Psoas muscle (tissue), 8 donors: ENCODE data around the gene SYNGAP1. TPM values are rescaled to one million over a fixed set of nuclear protein-coding genes. Genes with fewer than 3 reads are reported as not detected.
"Not testable (repeated sequence)": the region's sequence is repeated elsewhere in the genome, so short reads cannot be mapped to it uniquely, and the experiment has no call there.

Experiments
- ATAC-seq, 4 donors: fragments of 200-7000 bp; cut with Tn5 transposase; one replicate each; pipeline ENCODE4 v1.9.1; 2020; ENCODE audit warnings: moderate library complexity in 3 of 4, mild to moderate bottlenecking in 2 of 4
- DNase-seq, 2 donors: peaks; one replicate each; pipeline ENCODE4 v3.0.0-alpha.2; 2020
- H3K27ac ChIP-seq: fragments of 200-600 bp; one replicate; pipeline ENCODE4 v1.8.0; 2022
- H3K27me3 ChIP-seq, 3 donors: fragments of 200-600 bp in 1 of 3; one replicate each; pipeline versions ENCODE4 v1.6.1 to v1.8.0; 2013 to 2022; ENCODE audit warnings: low read length in 2 of 3, mild to moderate bottlenecking in 2 of 3, moderate library complexity in 1 of 3; ENCODE audit not compliant: insufficient read depth in 3 of 3
- H3K36me3 ChIP-seq, 2 donors: fragments of 200-600 bp in 1 of 2; one replicate each; pipeline versions ENCODE4 v1.6.1 to v1.8.0; 2013 to 2022; ENCODE audit warnings: low read depth in 1 of 2, mild to moderate bottlenecking in 1 of 2, moderate library complexity in 1 of 2; ENCODE audit not compliant: insufficient read depth in 1 of 2
- H3K4me1 ChIP-seq: fragments of 200-600 bp; one replicate; pipeline ENCODE4 v1.8.0; 2022
- H3K4me3 ChIP-seq: fragments of 200-600 bp; one replicate; pipeline ENCODE4 v1.8.0; 2022; ENCODE audit warnings: mild to moderate bottlenecking
- H3K9me3 ChIP-seq: fragments of 200-600 bp; one replicate; pipeline ENCODE4 v1.8.0; 2022
- CTCF ChIP-seq: fragments of 200-600 bp; IDR thresholded peaks from one replicate; pipeline ENCODE4 v1.8.0; 2022; ENCODE audit warnings: antibody characterized with exemption
- WGBS, 3 donors: extraction: QIAGEN DNeasy Blood & Tissue Kit; methylation state at CpG; one replicate each; pipeline versions ENCODE4 v1.1.6 to v1.1.7; 2013; 5-methylcytosine and 5-hydroxymethylcytosine counted together
- intact Hi-C, 2 donors: fragments of 100-400 bp; cut with DNase I; formaldehyde crosslinking; loops; one replicate each; pipeline versions ENCODE4 v1.11.0 to v1.14.2; 2022
- polyA plus RNA-seq, 3 donors: library from polyadenylated mRNA; stranded (reverse); fragments of 200-250 nt; gene quantifications; one replicate each; pipeline ENCODE4 v1.2.3, GENCODE V29; 2013
- total RNA-seq, 4 donors: library from RNA; stranded (reverse); fragmentation: NEBNext Ultra II Directional in 2 of 4; extraction: Animal tissue kit (Norgen Biotek cat#: 25700) in 2 of 4; gene quantifications; one replicate each; pipeline versions ENCODE4 v1.2.1 to v1.2.4, GENCODE V29; 2021 to 2023
- donor health status: healthy with polysubstance abuse.
- donor health status: DM: no; HTN: no; CAD: no; lungs with moderate emphysema.
- donor health status: Bipolar disorder and iron deficiency.
- donor health status: healthy.
- donor health status: DM: yes; HTN: yes; CAD: no.
- donor health status: DM: no; HTN: no; CAD: no.
- donor health status: DM: no; HTN: no; CAD: no.
- donor health status: DM: yes; HTN: yes; CAD: no.

SYNGAP1 gene
- total and polyA plus RNA-seq, 7 donors, result 0.70 to 4.3 (median 2.2) TPM

DNA sequence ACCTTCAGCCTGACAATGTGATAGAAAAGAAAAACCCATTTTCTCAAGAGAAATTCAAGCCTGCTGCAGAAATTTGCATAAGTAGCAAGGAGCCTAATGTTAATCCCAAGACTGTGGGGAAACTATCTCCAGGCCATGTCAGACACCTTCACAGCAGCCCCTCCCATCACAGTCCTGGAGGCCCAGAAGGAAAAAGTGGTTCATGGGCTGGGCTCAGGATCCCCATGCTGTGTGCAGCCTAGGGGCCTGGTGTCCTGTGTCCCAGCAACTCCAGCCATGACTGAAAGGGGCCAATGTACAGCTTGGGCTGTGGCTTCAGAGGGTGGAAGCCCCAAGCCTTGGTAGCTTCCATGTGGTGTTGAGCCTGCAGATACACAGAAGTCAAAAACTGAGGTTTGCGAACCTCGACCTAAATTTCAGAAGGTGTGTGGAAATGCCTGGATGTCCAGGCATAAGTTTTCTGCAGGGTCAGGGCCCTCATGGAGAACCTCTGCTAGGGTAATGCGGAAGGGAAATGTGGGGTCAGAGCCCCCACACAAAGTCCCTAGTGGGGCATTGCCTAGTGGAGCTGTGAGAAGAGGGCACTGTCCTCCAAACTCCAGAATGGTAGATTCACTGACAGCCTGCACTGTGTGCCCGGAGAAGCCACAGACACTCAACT, 46.3 kb downstream of the SYNGAP1 start:
- no peak for TF ChIP-seq CTCF
- no peaks in the 10 kb centered on the region for H3K9me3 ChIP-seq
- H3K27ac ChIP-seq, result no peak overlapping the region
- H3K4me1 ChIP-seq, result no peaks in the 10 kb centered on the region
- ATAC-seq (no peak), DNase-seq (no peak)
- intact Hi-C loops, result no loop called here
- no peaks in the 10 kb centered on the region for H3K36me3 ChIP-seq
- no peaks in the 10 kb centered on the region for H3K27me3 ChIP-seq
- H3K4me3 ChIP-seq, result no peak overlapping the region
- 89 to 94% (median 92%) methylated on average over 4 of the region's 4 CpGs for WGBS, 3 donors

DNA sequence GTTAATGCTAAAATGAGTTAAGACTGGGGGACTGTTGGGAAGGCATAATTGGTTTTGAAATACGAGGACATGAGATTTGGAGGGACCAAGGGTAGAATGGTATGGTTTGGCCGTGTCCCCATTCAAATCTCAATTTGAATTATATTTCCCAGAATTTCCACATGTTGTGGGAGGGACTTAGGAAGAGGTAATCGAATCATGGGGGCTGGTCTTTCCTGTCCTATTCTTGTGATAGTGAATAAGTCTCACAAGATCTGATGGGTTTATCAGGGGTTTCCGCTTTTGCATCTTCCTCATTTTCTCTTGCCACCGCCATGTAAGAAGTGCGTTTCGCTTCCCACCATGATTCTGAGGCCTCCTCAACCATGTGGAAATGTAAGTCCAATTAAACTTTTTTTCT, 47.2 kb downstream of the SYNGAP1 start:
- Histone ChIP-seq H3K4me3 (no peak overlapping the region), H3K4me1 (no peaks in the 10 kb centered on the region), H3K27ac (no peak overlapping the region), H3K9me3 (no peaks in the 10 kb centered on the region), H3K27me3 (no peaks in the 10 kb centered on the region), H3K36me3 (no peaks in the 10 kb centered on the region)
- intact Hi-C loops, result no loop called here
- ATAC-seq, result no peak
- WGBS, 3 donors, result 70 to 74% (median 72%) methylated on average over 7 of the region's 7 CpGs
- DNase-seq, result no peak
- TF ChIP-seq CTCF, result no peak

GRCh38 chr6:33469661-33470060, 49.8 kb downstream of the SYNGAP1 start:
- no peaks in the 10 kb centered on the region for H3K27me3 ChIP-seq
- intact Hi-C loops, result no loop called here
- ATAC-seq, result no peak

GRCh38 chr6:33477864-33478263, 58.0 kb downstream of the SYNGAP1 start:
- TF ChIP-seq CTCF, result no peak
- ATAC-seq (no peak), DNase-seq (no peak)
- intact Hi-C loops, result no loop called here
- Histone ChIP-seq H3K27me3 (no peaks in the 10 kb centered on the region), H3K27ac (no peak overlapping the region), H3K4me1 (no peaks in the 10 kb centered on the region), H3K4me3 (no peak overlapping the region), H3K9me3 (no peaks in the 10 kb centered on the region), H3K36me3 (no peaks in the 10 kb centered on the region)
- 64 to 70% (median 68%) methylated on average over 3 of the region's 3 CpGs for WGBS, 3 donors

More at GRCh38 chr6:33469661-33470060, 49.8 kb downstream of the SYNGAP1 start:
- Histone ChIP-seq H3K9me3 (no peaks in the 10 kb centered on the region), H3K27ac (no peak overlapping the region), H3K4me3 (no peak overlapping the region), H3K4me1 (no peaks in the 10 kb centered on the region), H3K36me3 (no peaks in the 10 kb centered on the region)
- WGBS, 3 donors, result 77 to 84% (median 77%) methylated on average over 3 of the region's 3 CpGs
- no peak for DNase-seq
- TF ChIP-seq CTCF, result no peak

- no peaks in the 10 kb centered on the region for H3K36me3 ChIP-seq
- DNase-seq, result no peak
- H3K9me3 ChIP-seq, result no peaks in the 10 kb centered on the region
- H3K27me3 ChIP-seq, result no peaks in the 10 kb centered on the region
- H3K4me1 ChIP-seq, result no peaks in the 10 kb centered on the region
- H3K4me3 ChIP-seq, result no peak overlapping the region
- no peak for TF ChIP-seq CTCF
- intact Hi-C loops, result no loop called here
- 50 to 70% (median 69%) methylated on average over 1 of the region's 1 CpG for WGBS, 3 donors
- no peak overlapping the region for H3K27ac ChIP-seq
- ATAC-seq, result no peak
These were observed 61.3 kb downstream of the SYNGAP1 start for GRCh38 chr6:33481192-33481591.

DNA sequence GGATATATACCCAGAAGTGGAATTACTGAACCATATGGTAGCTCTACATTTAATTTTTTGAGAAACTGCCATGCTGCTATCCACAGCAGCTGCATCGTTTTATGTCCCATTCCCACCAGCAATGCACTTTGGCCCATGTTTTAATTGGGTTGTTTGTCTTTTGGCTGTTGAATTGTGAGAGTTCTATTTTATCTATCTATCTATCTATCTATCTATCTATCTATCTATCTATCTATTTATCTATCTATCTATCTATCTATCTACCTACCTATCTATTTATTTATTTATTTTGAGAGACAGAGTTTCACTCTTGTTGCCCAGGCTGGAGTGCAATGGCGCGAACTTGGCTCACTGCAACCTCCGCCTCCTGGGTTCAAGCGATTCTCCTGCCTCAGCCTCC, 62.8 kb downstream of the SYNGAP1 start:
- H3K4me3 ChIP-seq, DNase-seq, H3K27ac ChIP-seq, H3K4me1 ChIP-seq, H3K36me3 ChIP-seq, intact Hi-C loops, ATAC-seq, H3K9me3 ChIP-seq, H3K27me3 ChIP-seq: not testable (repeated sequence)
- 79 to 87% (median 86%) methylated on average over 5 of the region's 5 CpGs for WGBS, 3 donors
